GM12878 (cell line): ENCODE measurements around the gene PUS3. TPM values are rescaled to one million over a fixed set of nuclear protein-coding genes. Genes with fewer than 3 reads are reported as not detected.

Experiments used
- ATAC-seq: fragments of 200-7000 bp; cut with Tn5 transposase; 3 replicates; pipeline ENCODE4 v1.9.1; 2020; ENCODE audit warnings: mild to moderate bottlenecking, moderate library complexity
- BruUV-seq: library from RNA; stranded (reverse); fragments of 400-500 nt; replicated peaks from 2 replicates; lab custom pipeline; 2021; lab: Mats Ljungman, UMichigan
- CTCF ChIA-PET: fragments of 300-600 bp; sonication (Branson Sonifier 250); formaldehyde crosslinking; extraction: SDS; loops from one replicate; lab custom pipeline; 2021; ENCODE audit warnings: inconsistent platforms; lab: Yijun Ruan, JAX
- POLR2A ChIA-PET: fragments of 350-600 bp; formaldehyde crosslinking; extraction: SDS; loops from one replicate; lab custom pipeline; 2021; ENCODE audit warnings: inconsistent platforms; lab: Charles Lee
- RAD21 ChIA-PET: fragments of 300-600 bp; sonication (Branson Sonifier 250); formaldehyde crosslinking; loops from one replicate; lab custom pipeline; 2023; ENCODE audit warnings: antibody characterized with exemption; ENCODE audit not compliant: unreplicated experiment; lab: Charles Lee
- SMC1A ChIA-PET: fragments of 300-600 bp; sonication (Branson Sonifier 250); formaldehyde crosslinking; loops from one replicate; lab custom pipeline; 2023; ENCODE audit not compliant: unreplicated experiment, uncharacterized antibody; lab: Charles Lee
- DNase-seq: peaks from one replicate; pipeline ENCODE4 v3.0.0-alpha.2; 2011; ENCODE audit warnings: low read depth, low spot score
- FAIRE-seq: peaks from 3 replicates; lab custom pipeline; 2011; peaks lifted over from hg19 to GRCh38; lab: Jason Lieb, UNC
- H2AFZ ChIP-seq: 2 replicates; pipeline ENCODE4 v1.6.0; 2011; ENCODE audit warnings: low read depth, low read length, control low read depth; ENCODE audit not compliant: control insufficient read depth
- H3K27ac ChIP-seq: 2 replicates; pipeline ENCODE4 v1.5.1; 2011; ENCODE audit warnings: control low read depth; ENCODE audit not compliant: control insufficient read depth, insufficient read depth
- H3K27me3 ChIP-seq, 2 experiments: replicated peaks in 1 of 2; 2 replicates each; pipeline versions ENCODE4 v1.6.0 to v1.6.1; 2011; ENCODE audit warnings: low read length in 1 of 2; ENCODE audit not compliant: control insufficient read depth in 2 of 2, insufficient read depth in 2 of 2
- H3K36me3 ChIP-seq, 2 experiments: 2 replicates each; pipeline ENCODE4 v1.5.1; 2011; ENCODE audit warnings: low read length in 1 of 2; ENCODE audit not compliant: control insufficient read depth in 2 of 2, insufficient read depth in 2 of 2
- H3K4me1 ChIP-seq: 2 replicates; pipeline ENCODE4 v1.6.1; 2011; ENCODE audit warnings: mild to moderate bottlenecking, low read length, moderate library complexity, mixed read lengths; ENCODE audit not compliant: control insufficient read depth, insufficient read depth
- H3K4me2 ChIP-seq: 2 replicates; pipeline ENCODE4 v1.6.0; 2011; ENCODE audit warnings: control low read depth; ENCODE audit not compliant: control insufficient read depth, insufficient read depth
- H3K4me3 ChIP-seq: fragments of 200-600 bp; sonication (generic); 2 replicates; pipeline ENCODE4 v1.5.1; 2016
- H3K79me2 ChIP-seq: 2 replicates; pipeline ENCODE4 v1.6.0; 2011; ENCODE audit warnings: low read length; ENCODE audit not compliant: control insufficient read depth, insufficient read depth
- H3K9ac ChIP-seq: 2 replicates; pipeline ENCODE4 v1.8.0; 2011; ENCODE audit warnings: low read length, control low read depth, mixed read lengths; ENCODE audit not compliant: control insufficient read depth, insufficient read depth
- H3K9me3 ChIP-seq: replicated peaks from 3 replicates; pipeline ENCODE4 v1.5.1; 2011; ENCODE audit warnings: mild to moderate bottlenecking, low read length; ENCODE audit not compliant: control insufficient read depth, insufficient read depth
- H4K20me1 ChIP-seq: 2 replicates; pipeline ENCODE4 v1.6.0; 2011; ENCODE audit not compliant: control insufficient read depth, insufficient read depth
- HDAC6 ChIP-seq: fragments of 200-600 bp; sonication (generic); IDR thresholded peaks from one replicate; pipeline ENCODE4 v1.8.0; 2017; ENCODE audit warnings: antibody characterized with exemption; ENCODE audit not compliant: unreplicated experiment
- NRF1 ChIP-seq: conservative IDR thresholded peaks from 2 replicates; pipeline ENCODE4 v1.6.1; 2011; ENCODE audit warnings: mild to moderate bottlenecking, low read depth, low read length, improper control_type of control experiment
- PAX8 ChIP-seq: fragments of 450-650 bp; IDR thresholded peaks from 2 replicates; pipeline ENCODE4 v1.6.1; 2017; ENCODE audit warnings: mild to moderate bottlenecking, moderate library complexity
- WGBS: methylation state at CpG from one replicate; pipeline ENCODE4 v1.1.6; 2016; ENCODE audit warnings: low lambda C conversion rate; ENCODE audit not compliant: insufficient replicate concordance, insufficient coverage; ENCODE audit errors: missing lambda C conversion rate; 5-methylcytosine and 5-hydroxymethylcytosine counted together
- in situ Hi-C: fragments of 300-500 bp; cut with MboI; formaldehyde crosslinking; loops from 9 replicates; pipeline ENCODE4 v1.14.3; 2018; ENCODE audit warnings: mixed read lengths
- intact Hi-C: fragments of 100-400 bp; cut with micrococcal nuclease; formaldehyde crosslinking; loops from one replicate; pipeline ENCODE4 v1.14.2; 2022; ENCODE audit not compliant: unreplicated experiment
- polyA plus RNA-seq, 11 experiments: library from polyadenylated mRNA; depleted of rRNA in 4 of 11; unstranded in 6 of 11; stranded (reverse) in 5 of 11; fragments of >200 nt; fragmentation: Nextera tagmentation in 4 of 11; fragmentation: Illumina TruSeq in 1 of 11; extraction: Ambion mirVana in 4 of 11; extraction: Trizol in 1 of 11; gene quantifications; 1 replicate in 1 of 11; 2 replicates in 10 of 11; pipeline versions ENCODE4 v1.2.1 to v1.2.3, GENCODE V29; 2011 to 2016; ENCODE audit warnings: inconsistent platforms in 2 of 11, missing spikeins in 2 of 11, low read depth in 1 of 11
- total RNA-seq, 4 experiments: library from RNA; depleted of rRNA in 3 of 4; stranded (reverse); fragments of >200 nt in 3 of 4; fragmentation: Illumina TruSeq in 1 of 4; extraction: Trizol in 1 of 4; gene quantifications; 2 replicates each; pipeline versions ENCODE4 v1.2.1 to v1.2.3, GENCODE V29; 2013 to 2021
- TF ChIP-seq, protein P1 (sequence below): fragments of 150-350 bp; IDR thresholded peaks from 2 replicates; pipeline ENCODE4 v1.6.1; 2016; ENCODE audit warnings: low read depth, low read length
- TF ChIP-seq, protein P2 (sequence below): IDR thresholded peaks from 2 replicates; pipeline ENCODE4 v1.6.1; 2011; ENCODE audit warnings: low read depth, low read length, improper control_type of control experiment, borderline replicate concordance

The PUS3 gene
- total and polyA plus RNA-seq, 10 of the 15 experiments (the other 5 are each of a cell fraction or from before 2014, with no cell fraction given): 10.9 to 22.4 (median 14.3) TPM

DNA sequence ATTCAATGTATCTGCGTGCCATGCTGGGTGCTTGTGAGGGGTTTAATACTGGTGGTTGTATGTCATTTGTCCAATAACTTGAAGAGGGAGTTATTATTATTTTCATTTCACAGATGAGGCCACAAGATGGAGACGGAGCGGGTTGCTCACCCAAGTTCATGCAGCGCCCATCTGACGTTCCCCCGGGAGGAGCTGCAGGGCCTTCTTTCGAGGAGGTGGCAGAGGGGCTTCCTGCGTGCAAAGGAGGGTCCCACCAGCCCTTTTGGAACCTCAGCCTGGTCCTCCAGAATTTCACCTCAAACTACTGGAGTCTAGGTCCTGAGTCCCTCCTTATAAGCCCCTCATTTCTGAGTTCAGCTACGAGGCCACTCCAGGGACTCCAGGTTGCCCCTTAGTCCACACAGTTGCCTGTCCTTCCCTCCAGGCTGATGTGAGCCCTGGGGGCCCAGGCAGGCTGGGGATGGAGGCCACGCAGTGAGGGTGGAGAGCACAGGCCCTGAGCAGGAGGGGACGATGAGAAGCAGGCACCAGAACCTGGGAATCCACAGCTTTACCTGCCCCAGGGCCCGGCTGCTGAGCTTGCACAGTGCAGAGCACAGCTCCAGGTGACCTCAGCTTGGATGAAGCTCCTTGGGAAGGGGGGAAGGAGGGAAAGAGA lies 39.9 kb upstream of the PUS3 start:
- no peaks in the 10 kb centered on the region; a peak in 1 of 4 replicates for H3K27me3 ChIP-seq
- no peaks in the 10 kb centered on the region for H3K4me1 ChIP-seq
- no peaks in the 10 kb centered on the region for H4K20me1 ChIP-seq
- CTCF ChIA-PET: interaction anchor here (0.5 to 12.1 kb wide), 25 partner anchors 8 to 426 kb away, joined by 3 to 220 read pairs (median 5); partner anchors contain the start of genes FAM118B and RPUSD4
- no peak overlapping the region for H3K4me3 ChIP-seq
- ATAC-seq: no peak
- in situ Hi-C loops (no loop called here), intact Hi-C loops (loop anchor here (1.0 kb wide), 1 partner anchor 251 kb away; no protein-coding TSS in a partner anchor)
- no peak for DNase-seq
- RAD21 ChIA-PET: interaction anchor here (0.8 to 2.9 kb wide), 12 partner anchors 39 to 326 kb away, joined by 3 to 11 read pairs (median 4); partner anchors contain the start of gene SRPRA
- H3K36me3 ChIP-seq: no peaks in the 10 kb centered on the region
- SMC1A ChIA-PET: interaction anchor here (0.5 to 6.2 kb wide), 17 partner anchors 11 to 303 kb away, joined by 3 to 45 read pairs (median 3); partner anchors contain the start of gene CDON
- FAIRE-seq: no peak
- no peaks in the 10 kb centered on the region for H3K9me3 ChIP-seq
- WGBS: 25% methylated on average over 12 of the region's 12 CpGs
- no TSS peak for BruUV-seq
- TF ChIP-seq, protein P1, sequence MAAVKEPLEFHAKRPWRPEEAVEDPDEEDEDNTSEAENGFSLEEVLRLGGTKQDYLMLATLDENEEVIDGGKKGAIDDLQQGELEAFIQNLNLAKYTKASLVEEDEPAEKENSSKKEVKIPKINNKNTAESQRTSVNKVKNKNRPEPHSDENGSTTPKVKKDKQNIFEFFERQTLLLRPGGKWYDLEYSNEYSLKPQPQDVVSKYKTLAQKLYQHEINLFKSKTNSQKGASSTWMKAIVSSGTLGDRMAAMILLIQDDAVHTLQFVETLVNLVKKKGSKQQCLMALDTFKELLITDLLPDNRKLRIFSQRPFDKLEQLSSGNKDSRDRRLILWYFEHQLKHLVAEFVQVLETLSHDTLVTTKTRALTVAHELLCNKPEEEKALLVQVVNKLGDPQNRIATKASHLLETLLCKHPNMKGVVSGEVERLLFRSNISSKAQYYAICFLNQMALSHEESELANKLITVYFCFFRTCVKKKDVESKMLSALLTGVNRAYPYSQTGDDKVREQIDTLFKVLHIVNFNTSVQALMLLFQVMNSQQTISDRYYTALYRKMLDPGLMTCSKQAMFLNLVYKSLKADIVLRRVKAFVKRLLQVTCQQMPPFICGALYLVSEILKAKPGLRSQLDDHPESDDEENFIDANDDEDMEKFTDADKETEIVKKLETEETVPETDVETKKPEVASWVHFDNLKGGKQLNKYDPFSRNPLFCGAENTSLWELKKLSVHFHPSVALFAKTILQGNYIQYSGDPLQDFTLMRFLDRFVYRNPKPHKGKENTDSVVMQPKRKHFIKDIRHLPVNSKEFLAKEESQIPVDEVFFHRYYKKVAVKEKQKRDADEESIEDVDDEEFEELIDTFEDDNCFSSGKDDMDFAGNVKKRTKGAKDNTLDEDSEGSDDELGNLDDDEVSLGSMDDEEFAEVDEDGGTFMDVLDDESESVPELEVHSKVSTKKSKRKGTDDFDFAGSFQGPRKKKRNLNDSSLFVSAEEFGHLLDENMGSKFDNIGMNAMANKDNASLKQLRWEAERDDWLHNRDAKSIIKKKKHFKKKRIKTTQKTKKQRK: no peak
- TF ChIP-seq PAX8 (no peak), NRF1 (no peak), HDAC6 (no peak)
- TF ChIP-seq, protein P2, sequence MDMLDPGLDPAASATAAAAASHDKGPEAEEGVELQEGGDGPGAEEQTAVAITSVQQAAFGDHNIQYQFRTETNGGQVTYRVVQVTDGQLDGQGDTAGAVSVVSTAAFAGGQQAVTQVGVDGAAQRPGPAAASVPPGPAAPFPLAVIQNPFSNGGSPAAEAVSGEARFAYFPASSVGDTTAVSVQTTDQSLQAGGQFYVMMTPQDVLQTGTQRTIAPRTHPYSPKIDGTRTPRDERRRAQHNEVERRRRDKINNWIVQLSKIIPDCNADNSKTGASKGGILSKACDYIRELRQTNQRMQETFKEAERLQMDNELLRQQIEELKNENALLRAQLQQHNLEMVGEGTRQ: no peak
- no peak overlapping the region for H3K27ac ChIP-seq
- no peak overlapping the region for H3K9ac ChIP-seq
- H3K4me2 ChIP-seq: no peak overlapping the region
- POLR2A ChIA-PET: interaction anchor here (1.2 kb wide), 1 partner anchor 198 kb away, joined by 4 read pairs; no protein-coding TSS in a partner anchor
- no peak overlapping the region for H2AFZ ChIP-seq
- no peaks in the 10 kb centered on the region for H3K79me2 ChIP-seq
